ENCODE data around the gene COMMD10. TPM values are rescaled to one million over a fixed set of nuclear protein-coding genes. Genes with fewer than 3 reads are reported as not detected.

COMMD10 gene
- total RNA-seq, 3 donors from 2014 or later (not counting 1 experiment from before 2014, with no cell fraction given), result 28.7 to 41.1 (median 35.1) TPM

- H3K4me1 ChIP-seq (ENCODE audit: control insufficient read depth, insufficient read depth, low read length), result no peaks in the 10 kb centered on the region
- no peaks in the 10 kb centered on the region for H3K27me3 ChIP-seq (ENCODE audit: control insufficient read depth, insufficient read depth, low read length)
- H3K4me3 ChIP-seq (ENCODE audit: low read length), result no peak overlapping the region
- WGBS (ENCODE audit: insufficient coverage), result 61% methylated on average over 2 of the region's 3 CpGs
- H3K27ac Mint-ChIP-seq, result no peak overlapping the region
- H3K9me3 Mint-ChIP-seq, result no peaks in the 10 kb centered on the region
- H3K36me3 ChIP-seq (ENCODE audit: control insufficient read depth, insufficient read depth, low read length), result no peaks in the 10 kb centered on the region
- H3K27ac ChIP-seq (ENCODE audit: low read length), result no peak overlapping the region
- no peak overlapping the region for H3K4me3 Mint-ChIP-seq
- no peaks in the 10 kb centered on the region for H3K27me3 Mint-ChIP-seq (ENCODE audit: low read depth in 2 of 2)
- H3K4me1 Mint-ChIP-seq, result no peaks in the 10 kb centered on the region
- H3K36me3 Mint-ChIP-seq, result no peaks in the 10 kb centered on the region
- intact Hi-C loops (cut with micrococcal nuclease), result no loop called here
- H3K9me3 ChIP-seq (ENCODE audit: control insufficient read depth, insufficient read depth, low read length), result no peaks in the 10 kb centered on the region
- TF ChIP-seq CTCF (IDR thresholded peaks at IDR 0.05), result no peak
- DNase-seq (peak in 1 of 2 donors; percentile 25), ATAC-seq (no peak)
These were observed 60.6 kb downstream of the COMMD10 start for GRCh38 chr5:116145416-116145815.

- no peak for DNase-seq
- no peak for TF ChIP-seq CTCF (IDR thresholded peaks at IDR 0.05)
- intact Hi-C loops (cut with micrococcal nuclease), result no loop called here
- Mint-ChIP-seq H3K4me1 (peaks cover 11 to 30% of the 10 kb centered on the region in 2 donors), H3K4me3 (no peak overlapping the region), H3K27me3 (ENCODE audit: low read depth in 2 of 2) (no peaks in the 10 kb centered on the region), H3K9me3 (peaks cover 0 to 2% of the 10 kb centered on the region in 2 donors), H3K36me3 (no peaks in the 10 kb centered on the region), H3K27ac (no peak overlapping the region)
- Histone ChIP-seq H3K36me3 (ENCODE audit: control insufficient read depth, insufficient read depth, low read length) (no peaks in the 10 kb centered on the region), H3K27ac (ENCODE audit: low read length) (no peak overlapping the region), H3K4me3 (ENCODE audit: low read length) (no peak overlapping the region), H3K4me1 (ENCODE audit: control insufficient read depth, insufficient read depth, low read length) (no peaks in the 10 kb centered on the region), H3K9me3 (ENCODE audit: control insufficient read depth, insufficient read depth, low read length) (no peaks in the 10 kb centered on the region), H3K27me3 (ENCODE audit: control insufficient read depth, insufficient read depth, low read length) (no peaks in the 10 kb centered on the region)
- ATAC-seq, result no peak
These were observed 67.3 kb downstream of the COMMD10 start for GRCh38 chr5:116152169-116152568.

GRCh38 chr5:116153687-116154174 lies 68.9 kb downstream of the COMMD10 start:
- Histone ChIP-seq H3K27me3 (ENCODE audit: control insufficient read depth, insufficient read depth, low read length) (no peaks in the 10 kb centered on the region), H3K27ac (ENCODE audit: low read length) (no peak overlapping the region), H3K4me1 (ENCODE audit: control insufficient read depth, insufficient read depth, low read length) (no peaks in the 10 kb centered on the region), H3K9me3 (ENCODE audit: control insufficient read depth, insufficient read depth, low read length) (no peaks in the 10 kb centered on the region), H3K36me3 (ENCODE audit: control insufficient read depth, insufficient read depth, low read length) (no peaks in the 10 kb centered on the region), H3K4me3 (ENCODE audit: low read length) (no peak overlapping the region)
- peaks cover 13 to 39% of the 10 kb centered on the region in 2 donors for H3K4me1 Mint-ChIP-seq
- no peaks in the 10 kb centered on the region for H3K36me3 Mint-ChIP-seq
- DNase-seq, result no peak
- no peak for TF ChIP-seq CTCF (IDR thresholded peaks at IDR 0.05)
- no peak overlapping the region for H3K4me3 Mint-ChIP-seq
- H3K9me3 Mint-ChIP-seq, result peaks cover 0 to 2% of the 10 kb centered on the region in 2 donors
- H3K27ac Mint-ChIP-seq, result no peak overlapping the region
- 100% methylated on average over 1 of the region's 2 CpGs for WGBS (ENCODE audit: insufficient coverage)
- intact Hi-C loops (cut with micrococcal nuclease), result no loop called here
- no peaks in the 10 kb centered on the region for H3K27me3 Mint-ChIP-seq (ENCODE audit: low read depth in 2 of 2)
- no peak for ATAC-seq

GRCh38 chr5:116154252-116154651 lies 69.4 kb downstream of the COMMD10 start:
- Histone ChIP-seq H3K4me3 (ENCODE audit: low read length) (no peak overlapping the region), H3K9me3 (ENCODE audit: control insufficient read depth, insufficient read depth, low read length) (no peaks in the 10 kb centered on the region), H3K4me1 (ENCODE audit: control insufficient read depth, insufficient read depth, low read length) (no peaks in the 10 kb centered on the region), H3K27ac (ENCODE audit: low read length) (no peak overlapping the region), H3K36me3 (ENCODE audit: control insufficient read depth, insufficient read depth, low read length) (no peaks in the 10 kb centered on the region), H3K27me3 (ENCODE audit: control insufficient read depth, insufficient read depth, low read length) (no peaks in the 10 kb centered on the region)
- DNase-seq, result no peak
- intact Hi-C loops (cut with micrococcal nuclease), result no loop called here
- Mint-ChIP-seq H3K9me3 (peaks cover 0 to 2% of the 10 kb centered on the region in 2 donors), H3K36me3 (no peaks in the 10 kb centered on the region), H3K4me3 (no peak overlapping the region), H3K4me1 (peaks cover 18 to 44% of the 10 kb centered on the region in 2 donors), H3K27ac (no peak overlapping the region), H3K27me3 (ENCODE audit: low read depth in 2 of 2) (no peaks in the 10 kb centered on the region)
- TF ChIP-seq CTCF (IDR thresholded peaks at IDR 0.05), result no peak
- ATAC-seq, result no peak
